HG02943 (cell line): ENCODE results near the gene ARHGEF25.
"Not testable (repeated sequence)": the region's sequence is repeated elsewhere in the genome, so short reads cannot be mapped to it uniquely, and the experiment has no call there.

Experiments used
- ATAC-seq: cut with Tn5 transposase; IDR thresholded peaks from one replicate; pipeline ENCODE4 v1.9.1; 2021; ENCODE audit warnings: mild to moderate bottlenecking, low read depth, moderate library complexity; ENCODE audit not compliant: unreplicated experiment

ARHGEF25 gene

DNA sequence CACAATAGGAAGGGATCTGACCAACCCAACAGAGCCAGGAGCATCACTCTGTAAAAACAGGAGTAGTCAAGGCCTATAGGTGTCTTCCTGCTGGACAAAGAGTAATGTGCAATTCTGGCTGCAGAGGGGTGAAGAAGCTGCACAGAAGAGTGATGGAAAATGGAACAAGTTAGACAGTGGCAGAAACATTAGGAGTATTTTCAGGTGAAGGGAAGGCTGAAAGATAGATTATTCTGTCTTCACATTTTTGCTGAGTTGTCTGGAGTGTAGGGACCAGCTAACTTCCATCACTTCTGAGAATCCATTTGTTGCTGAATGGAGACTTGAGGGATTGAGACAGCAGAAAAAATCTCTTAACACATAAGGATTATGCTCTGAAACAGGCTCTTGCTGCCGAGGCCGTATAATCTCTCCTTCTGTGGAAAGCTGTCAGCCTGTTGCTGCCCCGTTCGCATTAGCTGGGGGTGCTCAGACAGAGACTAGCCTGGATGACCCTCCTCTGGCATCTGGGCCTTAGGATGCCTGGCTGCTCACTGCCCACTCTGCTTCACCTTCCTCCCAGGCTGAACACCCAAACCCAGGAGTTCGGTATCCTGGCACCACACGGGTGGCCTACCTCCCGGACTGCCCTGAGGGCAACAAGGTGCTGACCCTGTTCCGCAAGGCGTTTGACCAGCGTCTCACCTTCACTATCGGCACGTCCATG is 3.1 kb upstream of the ARHGEF25 start:
- no peak for ATAC-seq

DNA sequence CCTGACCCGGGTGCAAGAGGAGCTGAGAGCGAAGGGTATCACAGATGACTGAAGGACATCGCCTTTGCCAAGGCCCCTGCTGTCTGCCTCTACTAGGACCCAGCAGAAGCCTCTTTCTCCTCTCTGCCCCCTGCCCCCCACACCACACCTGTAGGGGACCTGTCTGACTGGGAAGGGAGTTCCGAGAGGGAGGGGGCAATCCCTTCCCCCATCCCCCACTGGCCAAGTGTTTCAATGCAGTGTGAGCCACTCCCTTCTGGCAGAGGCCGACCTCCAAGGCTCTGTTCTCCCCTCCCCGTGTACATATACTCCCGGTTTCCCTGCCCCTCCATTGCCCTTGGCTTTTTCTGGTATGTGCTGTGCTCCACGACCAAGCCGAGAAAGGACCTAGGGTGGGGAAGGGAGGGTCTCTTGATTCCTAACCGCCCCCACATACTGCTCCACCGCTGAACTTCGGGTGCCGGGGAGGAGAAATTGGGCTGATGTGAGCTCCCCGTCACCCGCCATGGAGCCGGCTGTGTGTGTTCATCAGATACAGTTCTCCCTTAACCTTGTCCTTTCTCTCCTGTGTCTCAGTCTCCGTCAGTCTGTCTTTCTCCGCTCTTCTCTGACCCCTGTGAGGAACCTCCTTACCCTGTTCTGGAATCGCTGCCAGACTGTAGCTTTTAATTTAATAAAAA is 2.0 kb upstream of the ARHGEF25 start:
- ATAC-seq: no peak

DNA sequence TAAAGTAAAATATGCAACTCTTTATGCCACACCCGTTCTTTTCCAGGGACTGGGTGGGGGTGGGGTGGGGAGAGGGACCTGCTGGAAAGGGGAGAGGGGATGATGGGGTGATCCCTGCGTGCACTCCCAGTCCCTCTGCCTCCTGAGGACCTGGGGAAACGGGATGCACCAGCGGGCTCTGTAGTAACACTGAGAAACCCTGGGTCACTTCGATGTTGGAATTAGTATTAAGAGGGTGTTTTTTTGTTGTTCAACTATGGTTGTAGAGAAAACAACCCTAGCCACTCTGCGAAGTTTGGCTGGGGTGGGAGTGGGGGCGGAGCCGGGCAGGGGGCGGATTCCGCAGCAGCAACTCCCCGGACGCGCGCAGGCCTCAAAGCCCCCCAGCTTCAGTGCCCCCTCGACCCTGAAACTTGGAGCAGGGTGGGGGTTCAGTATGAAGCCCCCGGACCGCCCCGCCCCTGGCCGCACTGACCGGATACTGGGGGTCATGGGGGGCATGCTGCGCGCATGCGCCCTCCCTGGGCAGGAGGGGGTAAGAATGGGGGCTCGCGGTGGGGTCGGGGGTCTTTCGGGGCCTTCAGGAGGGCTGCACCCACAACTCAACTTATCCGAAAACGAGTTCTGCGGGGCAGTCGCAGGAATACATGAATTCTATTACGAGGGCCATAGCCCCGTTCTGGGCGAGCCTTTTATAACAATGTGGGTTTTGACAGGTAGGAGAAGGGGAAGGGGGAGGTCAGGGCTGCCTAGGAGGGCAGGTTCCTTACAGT is 1.3 kb upstream of the ARHGEF25 start:
- ATAC-seq: no peak

DNA sequence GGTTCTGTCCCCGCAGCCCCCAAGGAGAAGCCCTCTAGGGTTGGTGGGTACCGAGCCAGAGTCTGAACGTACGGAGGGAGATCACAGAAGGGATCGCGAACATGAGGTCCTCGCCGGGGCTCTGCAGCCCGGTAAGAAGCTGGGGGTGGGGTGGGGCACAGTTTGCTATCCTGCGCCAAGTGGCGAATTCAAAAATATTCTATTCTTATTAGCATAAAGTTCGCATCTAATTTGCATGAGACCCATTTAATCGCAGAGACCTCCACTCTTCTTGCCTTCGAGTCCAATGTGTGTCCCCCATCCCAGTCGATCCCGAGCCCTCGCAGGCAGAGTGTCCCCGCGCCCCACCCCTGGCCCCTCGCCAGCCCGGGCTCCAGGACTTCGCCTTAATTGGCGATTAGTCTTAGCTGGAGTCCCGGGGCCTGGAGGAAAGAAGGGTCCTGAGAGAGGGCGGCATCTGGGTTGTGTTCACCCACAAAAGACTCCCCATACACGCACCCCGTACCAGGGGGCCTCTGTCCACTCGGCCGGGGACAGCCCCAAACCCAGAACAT is 604 bp upstream of the ARHGEF25 start:
- no peak for ATAC-seq

DNA sequence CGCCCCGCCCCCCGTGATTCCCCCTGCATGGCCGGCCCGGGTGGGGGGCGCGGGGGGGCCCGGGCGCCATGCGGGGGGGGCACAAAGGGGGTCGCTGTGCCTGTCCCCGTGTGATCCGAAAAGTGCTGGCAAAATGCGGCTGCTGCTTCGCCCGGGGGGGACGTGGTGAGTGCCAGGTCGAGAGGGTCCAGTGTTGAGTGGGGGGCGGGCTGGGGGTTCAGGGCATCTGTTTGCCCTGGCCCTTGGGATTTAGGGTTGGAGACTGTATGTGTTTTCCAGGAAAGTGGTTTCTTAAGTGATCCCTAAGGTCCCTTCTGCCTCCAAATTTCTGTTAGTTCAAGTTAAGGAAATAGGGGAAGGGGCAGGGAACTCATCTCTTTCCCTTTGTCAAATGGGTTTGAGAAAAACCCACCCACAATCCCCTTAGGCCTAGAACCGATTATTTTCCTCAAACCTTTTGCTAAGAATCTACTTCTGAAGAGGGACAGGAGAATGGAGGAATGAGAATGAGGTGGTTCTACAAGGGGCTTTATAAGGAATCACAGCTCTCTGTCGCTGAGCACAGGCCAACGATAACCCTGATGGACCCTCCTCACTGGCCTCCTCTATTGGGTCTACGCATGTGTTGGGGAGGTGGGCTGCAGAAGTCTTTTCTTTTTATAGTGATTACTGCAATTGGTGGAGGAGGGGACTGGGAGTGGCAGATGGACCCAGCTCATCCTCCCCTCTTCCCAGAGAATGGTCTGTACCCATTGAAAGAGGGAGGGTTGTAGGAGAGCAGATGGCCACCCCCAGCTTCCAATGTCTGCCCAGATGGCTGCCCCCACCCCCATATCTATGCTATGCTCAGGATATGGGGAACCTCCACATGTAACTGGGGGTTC is 834 bp downstream of the ARHGEF25 start:
- ATAC-seq: no peak

DNA sequence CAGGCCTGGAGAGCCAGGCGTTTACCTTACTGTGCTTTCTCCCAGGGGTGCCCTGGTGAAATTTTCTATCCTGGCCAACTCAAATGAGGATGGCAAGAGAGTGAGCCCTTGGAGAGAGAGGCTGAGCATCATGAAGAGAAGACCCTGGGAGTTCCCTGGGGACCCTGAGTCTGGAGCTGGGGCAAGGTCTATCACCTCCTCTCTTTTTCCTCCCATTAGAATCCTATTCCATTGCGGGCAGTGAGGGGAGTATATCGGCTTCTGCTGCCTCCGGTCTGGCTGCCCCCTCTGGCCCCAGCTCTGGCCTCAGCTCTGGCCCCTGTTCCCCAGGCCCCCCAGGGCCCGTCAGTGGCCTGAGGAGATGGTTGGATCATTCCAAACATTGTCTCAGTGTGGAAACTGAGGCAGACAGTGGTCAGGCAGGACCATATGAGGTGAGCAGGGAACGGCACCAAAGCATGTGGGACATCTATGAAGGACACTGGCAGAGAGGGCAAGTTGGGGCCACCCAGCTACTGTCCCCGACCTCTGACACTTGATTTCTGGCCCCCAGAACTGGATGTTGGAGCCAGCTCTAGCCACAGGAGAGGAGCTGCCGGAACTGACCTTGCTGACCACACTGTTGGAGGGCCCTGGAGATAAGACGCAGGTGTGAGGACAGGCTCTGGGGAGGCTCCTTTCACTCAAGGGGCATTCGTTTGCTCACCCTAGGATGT is 1.6 kb downstream of the ARHGEF25 start:
- ATAC-seq: no peak

DNA sequence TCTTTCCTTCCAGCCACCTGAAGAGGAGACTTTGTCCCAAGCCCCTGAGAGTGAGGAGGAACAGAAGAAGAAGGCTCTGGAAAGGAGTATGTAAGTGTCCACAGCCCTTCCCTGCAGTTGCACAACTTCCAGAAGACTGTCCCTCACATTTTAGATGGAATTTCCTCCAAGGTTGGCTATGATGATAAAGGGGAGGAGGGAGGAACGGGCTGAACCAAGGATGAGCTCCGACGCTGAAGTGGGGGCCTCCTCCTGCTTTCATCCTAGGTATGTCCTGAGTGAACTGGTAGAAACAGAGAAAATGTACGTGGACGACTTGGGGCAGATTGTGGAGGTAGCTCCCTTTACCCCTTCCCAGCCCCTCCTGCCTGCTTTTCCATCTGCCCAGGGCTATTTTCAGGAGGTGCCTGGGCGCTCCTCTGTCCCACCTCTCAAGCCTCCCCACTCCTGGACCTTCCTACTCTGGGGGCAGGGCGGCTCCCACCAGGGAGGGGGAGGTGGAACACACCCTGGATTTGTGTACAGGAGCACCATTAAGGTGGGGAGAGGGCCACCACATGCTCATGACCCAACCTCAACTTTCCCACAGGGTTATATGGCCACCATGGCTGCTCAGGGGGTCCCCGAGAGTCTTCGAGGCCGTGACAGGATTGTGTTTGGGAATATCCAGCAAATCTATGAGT is 2.3 kb downstream of the ARHGEF25 start:
- ATAC-seq: no peak

DNA sequence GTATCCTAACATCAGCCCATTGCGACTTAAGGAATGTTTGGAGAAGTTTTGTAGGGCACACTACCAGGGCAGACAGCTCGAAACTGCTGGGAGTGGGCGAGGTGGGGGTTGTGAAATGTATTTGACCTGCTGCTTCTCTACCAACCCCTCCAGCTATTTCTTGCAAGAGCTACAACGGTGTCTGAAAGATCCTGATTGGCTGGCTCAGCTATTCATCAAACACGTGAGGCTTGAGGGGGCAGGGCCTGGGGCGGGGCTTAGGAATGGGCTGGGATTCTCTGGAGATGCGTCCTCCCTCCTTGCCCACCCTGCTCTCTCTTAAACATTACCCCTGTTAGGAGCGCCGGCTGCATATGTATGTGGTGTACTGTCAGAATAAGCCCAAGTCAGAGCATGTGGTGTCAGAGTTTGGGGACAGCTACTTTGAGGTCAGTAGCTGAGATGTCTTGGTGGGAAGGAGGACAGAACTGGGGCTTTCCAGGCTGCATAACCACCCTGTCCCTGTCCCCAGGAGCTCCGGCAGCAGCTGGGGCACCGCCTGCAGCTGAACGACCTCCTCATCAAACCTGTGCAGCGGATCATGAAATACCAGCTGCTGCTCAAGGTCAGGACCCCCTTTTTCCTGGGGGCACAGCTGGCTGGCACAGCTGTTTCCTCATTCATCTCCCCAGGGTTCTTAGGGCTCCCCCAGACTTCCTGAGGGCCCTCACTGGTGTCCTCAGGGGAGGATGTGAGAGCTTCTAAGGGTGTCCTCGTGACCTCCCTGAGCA is 3.1 kb downstream of the ARHGEF25 start:
- peak; percentile 46 for ATAC-seq

DNA sequence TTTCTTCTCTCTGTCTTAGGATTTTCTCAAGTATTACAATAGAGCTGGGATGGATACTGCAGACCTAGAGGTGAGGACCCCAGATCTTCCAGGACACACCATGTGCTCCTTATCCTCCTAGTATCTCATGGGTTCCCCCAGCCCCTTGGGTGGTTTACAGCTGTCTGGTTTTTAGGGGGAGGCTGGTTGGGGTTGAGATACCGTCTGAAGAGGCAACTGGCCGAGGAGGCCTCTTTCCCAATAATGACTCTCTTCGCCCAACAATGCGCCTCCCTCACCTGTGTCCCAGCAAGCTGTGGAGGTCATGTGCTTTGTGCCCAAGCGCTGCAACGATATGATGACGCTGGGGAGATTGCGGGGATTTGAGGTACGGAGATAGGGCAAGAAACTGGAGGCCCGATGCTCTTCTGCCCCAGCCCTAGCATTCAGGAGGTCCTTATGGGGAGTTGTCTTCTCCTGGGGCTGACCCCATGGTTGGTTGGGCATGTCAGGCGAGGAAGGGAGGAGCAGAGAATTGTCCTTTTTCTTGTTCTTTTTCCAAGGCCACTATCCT is 3.8 kb downstream of the ARHGEF25 start:
- no peak for ATAC-seq

DNA sequence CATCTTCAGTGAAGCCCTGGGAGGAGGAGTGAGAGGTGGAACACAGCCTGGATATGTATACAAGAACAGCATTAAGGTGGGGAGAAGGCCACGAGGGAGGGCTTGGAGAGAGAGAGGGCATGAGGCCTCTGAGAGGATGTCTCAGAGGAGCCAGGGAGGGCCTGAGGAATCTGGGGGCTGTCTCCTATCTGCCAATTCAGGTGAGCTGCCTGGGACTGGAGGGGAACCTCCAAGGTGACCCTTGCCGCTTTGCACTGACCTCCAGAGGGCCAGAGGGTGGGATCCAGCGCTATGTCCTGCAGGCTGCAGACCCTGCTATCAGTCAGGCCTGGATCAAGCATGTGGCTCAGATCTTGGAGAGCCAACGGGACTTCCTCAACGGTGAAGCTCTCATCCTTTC is 4.4 kb downstream of the ARHGEF25 start:
- ATAC-seq: no peak

DNA sequence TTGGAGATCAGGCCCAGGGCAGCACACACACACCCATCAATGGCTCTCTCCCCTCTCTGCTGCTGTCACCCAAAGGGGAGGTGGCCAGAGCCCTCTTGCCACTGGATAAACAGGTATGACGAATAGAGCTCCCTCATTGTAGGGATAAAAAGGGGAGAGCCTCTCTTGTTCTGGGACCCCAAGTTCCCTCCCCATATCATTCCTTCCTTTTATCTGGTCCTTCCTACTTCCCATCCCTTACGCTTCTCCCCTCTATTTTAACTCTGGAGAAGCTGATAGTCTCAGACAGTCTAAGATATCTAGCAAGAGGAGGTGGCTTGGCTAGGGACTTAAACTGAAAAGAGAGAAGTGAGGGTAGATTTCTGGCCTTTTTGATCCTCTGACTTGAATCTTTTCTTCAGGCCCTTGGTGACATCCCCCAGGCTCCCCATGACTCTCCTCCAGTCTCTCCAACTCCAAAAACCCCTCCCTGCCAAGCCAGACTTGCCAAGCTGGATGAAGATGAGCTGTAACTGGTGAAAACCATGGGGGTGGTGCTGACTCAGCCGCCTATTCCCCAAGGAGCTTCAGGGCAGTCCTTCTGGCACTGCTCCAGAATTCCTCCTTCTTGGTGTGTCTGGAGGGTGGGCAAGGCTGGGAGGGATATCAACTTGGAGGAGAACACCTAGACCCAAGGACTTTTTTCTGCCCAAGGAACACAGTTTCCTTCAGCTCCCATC is 5.3 kb downstream of the ARHGEF25 start:
- ATAC-seq: no peak

DNA sequence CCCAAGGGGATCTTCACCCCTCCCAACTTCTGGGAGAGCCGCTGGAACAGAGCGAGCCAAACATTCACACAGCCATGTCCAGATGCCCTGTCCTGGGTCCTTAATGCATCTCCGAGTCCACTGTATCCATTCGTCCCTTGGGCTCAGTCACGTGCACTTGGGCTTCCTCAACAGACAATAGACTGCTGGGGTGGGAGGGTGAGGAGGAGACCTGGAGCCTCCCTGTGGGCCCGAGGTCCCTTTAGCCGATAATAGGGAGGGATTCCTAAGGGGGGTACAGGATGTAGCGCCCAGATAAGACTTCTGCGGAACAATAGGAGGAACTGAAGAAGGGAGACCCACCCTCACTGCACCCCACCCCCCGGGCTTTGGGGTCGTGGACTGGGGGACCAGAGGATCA is 6.7 kb downstream of the ARHGEF25 start:
- ATAC-seq: no peak

DNA sequence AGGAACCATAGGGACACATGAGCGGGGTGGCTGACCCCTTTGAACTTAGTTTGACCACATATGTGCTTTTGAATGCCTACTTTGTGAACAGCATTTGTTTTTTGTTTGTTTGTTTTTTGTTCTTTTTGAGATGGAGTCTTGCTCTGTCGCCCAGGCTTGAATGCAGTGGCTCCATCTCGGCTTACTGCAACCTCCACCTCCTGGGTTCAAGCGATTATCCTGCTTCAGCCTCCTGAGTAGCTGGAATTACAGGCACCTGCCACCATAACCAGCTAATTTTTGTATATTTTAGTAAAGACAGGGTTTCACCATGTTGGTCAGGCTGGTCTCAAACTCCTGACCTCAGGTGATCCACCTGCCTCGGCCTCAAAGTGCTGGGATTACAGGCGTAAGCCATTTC is 7.2 kb downstream of the ARHGEF25 start:
- not testable (repeated sequence) for ATAC-seq

DNA sequence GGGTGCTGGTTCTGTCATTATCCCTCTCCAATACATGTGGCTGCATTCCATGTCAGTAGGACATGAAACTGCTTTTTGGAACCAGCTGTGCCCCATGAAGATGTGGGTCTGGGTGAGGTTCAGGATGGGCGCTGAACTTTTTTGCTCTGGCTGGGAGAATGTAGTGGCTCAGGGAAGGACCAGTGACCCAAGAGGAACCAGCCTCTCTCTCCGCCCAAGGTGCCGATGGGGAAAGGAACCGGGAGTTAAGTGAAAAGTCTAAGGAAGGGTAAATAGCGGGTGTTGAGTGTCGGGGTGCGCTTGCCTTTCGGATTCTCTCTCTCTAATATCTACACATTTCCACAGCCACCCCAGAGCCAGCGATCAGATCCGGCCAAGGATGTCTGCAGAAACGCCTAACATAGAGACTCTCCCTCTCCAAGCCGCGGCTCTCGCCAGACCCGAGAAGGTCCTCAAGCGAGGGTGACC is 7.8 kb downstream of the ARHGEF25 start:
- ATAC-seq: no peak

DNA sequence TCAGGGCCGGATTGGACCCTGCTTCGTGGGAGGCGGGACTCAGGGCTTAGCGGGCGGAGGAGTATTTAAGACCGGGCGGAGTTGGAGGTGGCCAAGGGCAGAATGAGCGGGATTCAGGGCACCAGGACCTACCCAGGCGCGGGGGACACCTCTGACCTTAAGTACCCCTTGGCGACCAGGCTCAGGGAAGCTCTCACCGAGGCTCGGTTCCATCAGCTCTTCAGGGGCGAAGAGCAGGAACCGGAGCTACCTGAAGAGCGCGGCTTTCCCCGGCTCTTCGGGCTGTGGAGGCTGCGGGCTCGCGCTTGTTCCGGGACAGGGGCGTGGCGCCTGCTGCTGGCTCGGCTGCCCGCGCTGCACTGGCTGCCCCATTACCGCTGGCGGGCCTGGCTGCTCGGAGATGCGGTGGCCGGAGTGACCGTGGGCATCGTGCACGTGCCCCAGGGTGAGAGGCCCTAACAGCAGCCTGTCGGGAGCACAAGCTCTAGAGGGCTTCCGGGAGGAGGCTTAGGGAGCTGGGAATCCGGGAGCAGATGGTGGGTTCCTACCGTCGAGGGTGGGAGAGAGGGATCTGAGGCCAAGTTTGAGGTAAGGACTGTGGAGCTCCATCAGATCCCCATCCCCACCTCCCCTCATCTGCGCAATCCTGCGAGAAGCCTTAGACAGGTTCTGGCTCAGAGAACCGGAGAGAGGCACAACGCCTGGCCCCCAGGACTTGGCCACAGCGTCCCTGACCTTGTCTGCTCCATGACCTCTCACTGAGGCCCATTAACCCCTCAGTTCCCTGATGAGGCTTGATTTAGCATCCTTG is 8.4 kb downstream of the ARHGEF25 start:
- ATAC-seq: no peak

DNA sequence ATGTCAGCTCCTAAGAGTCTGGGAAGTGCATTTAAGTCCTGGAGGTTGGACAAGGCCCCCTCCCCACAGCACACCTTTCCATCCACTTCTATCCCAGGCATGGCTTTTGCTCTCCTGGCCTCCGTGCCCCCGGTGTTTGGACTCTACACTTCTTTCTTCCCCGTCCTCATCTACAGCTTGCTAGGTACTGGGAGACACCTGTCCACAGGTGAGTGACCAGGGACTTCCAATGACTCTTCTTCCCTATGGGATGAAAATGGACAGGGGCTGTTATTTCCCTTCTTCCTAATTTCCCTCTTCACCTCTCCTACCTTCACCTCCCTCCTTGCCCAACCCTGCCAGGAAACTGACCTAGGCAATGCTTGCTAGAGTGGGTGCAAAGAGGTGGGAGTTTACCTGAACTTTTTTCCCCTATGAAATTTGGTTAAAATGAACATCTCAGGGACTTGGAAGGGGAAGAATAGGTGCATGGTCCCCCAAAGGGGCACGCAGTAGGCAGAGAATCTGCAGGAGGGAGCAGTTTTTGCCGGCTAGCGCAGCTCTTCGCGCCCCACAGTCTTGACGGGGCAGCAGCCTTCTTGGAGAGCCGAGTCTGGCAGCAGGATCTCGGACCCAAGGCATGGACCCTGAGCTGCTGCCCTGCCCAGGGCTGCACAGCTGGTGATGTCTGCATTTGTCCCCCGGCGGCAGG is 9.2 kb downstream of the ARHGEF25 start:
- no peak for ATAC-seq
